Heart left ventricle (tissue), 13 donors: ENCODE results near the gene ZBTB40.

ENCODE experiments used
- POLR2A ChIP-seq, 2 donors: fragments of 450-650 bp; IDR thresholded peaks; one replicate each; pipeline ENCODE4 v1.6.1; 2017; ENCODE audit warnings: antibody characterized with exemption in 2 of 2, mild to moderate bottlenecking in 2 of 2, moderate library complexity in 2 of 2
- TF ChIP-seq, protein P1 (sequence below), 12 donors: fragments of 200-600 bp; sonication (generic) in 4 of 12; IDR thresholded peaks; one replicate each; pipeline versions ENCODE4 v1.5.0 to v1.8.0; 2018 to 2022; ENCODE audit warnings: antibody characterized with exemption in 12 of 12, mild to moderate bottlenecking in 5 of 12
- donor health status: ischemic (EF 13 %, LVEDD 7.1; RV severe dilation, severe dysfunction).
- donor health status: DM: no; HTN: yes; CAD: no.
- donor health status: DM: no; HTN: no; CAD: no.
- donor health status: ischemic (EF 25% LVEDD 6.9; RV normal size, moderate dysfunction).
- donor health status: ischemic (EF 25% LVEDD 5.7; RV mildly dilated, moderate dysfunction).
- donor health status: ischemic (EF 35%, LVEDD 5.7; RV mildly dilated, moderate dysfunction).
- donor health status: nonischemic (EF 11% LVEDD 7.7; RV severe dilation, severe dysfunction).
- donor health status: DM: yes; HTN: yes; CAD: no.
- donor health status: PGD.
- donor health status: ischemic (EF 29% LVEDD 5.4; RV normal size, mild dysfunction).
- donor health status: nonischemic (EF 23%, LVEDD 6.1; RV moderate dilation, normal function).

DNA sequence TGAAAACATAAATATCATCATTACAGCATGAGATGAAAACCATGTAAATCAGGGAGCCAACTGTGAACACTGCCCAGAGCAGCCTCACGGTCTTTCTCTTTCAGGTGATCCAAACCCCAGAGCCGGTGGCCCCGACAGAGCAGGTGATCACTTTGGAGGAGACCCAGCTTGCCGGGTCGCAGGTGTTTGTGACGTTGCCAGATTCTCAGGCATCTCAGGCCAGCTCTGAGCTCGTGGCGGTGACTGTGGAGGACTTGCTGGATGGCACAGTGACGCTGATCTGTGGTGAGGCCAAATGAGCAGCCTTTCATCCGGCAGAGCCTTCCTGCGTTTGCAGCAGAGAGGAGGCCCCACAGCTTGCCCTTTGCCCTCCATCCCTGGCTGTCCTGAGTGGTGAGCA is 74.4 kb downstream of the ZBTB40 start:
- no peak for TF ChIP-seq POLR2A (IDR thresholded peaks at IDR 0.05)
- TF ChIP-seq, protein P1, sequence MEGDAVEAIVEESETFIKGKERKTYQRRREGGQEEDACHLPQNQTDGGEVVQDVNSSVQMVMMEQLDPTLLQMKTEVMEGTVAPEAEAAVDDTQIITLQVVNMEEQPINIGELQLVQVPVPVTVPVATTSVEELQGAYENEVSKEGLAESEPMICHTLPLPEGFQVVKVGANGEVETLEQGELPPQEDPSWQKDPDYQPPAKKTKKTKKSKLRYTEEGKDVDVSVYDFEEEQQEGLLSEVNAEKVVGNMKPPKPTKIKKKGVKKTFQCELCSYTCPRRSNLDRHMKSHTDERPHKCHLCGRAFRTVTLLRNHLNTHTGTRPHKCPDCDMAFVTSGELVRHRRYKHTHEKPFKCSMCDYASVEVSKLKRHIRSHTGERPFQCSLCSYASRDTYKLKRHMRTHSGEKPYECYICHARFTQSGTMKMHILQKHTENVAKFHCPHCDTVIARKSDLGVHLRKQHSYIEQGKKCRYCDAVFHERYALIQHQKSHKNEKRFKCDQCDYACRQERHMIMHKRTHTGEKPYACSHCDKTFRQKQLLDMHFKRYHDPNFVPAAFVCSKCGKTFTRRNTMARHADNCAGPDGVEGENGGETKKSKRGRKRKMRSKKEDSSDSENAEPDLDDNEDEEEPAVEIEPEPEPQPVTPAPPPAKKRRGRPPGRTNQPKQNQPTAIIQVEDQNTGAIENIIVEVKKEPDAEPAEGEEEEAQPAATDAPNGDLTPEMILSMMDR (IDR thresholded peaks at IDR 0.05) = no peak
